Subcutaneous adipose tissue (tissue), 4 donors: ENCODE results near the gene PRPH. TPM values are rescaled to one million over a fixed set of nuclear protein-coding genes. Genes with fewer than 3 reads are reported as not detected.

Experiments used
- CTCF ChIP-seq: fragments of 450-650 bp; IDR thresholded peaks from one replicate; pipeline ENCODE4 v1.5.1; 2016; ENCODE audit warnings: low read depth, mild to moderate bottlenecking, control low read depth, antibody characterized with exemption, moderate library complexity
- total RNA-seq, 4 donors: library from RNA; depleted of rRNA; stranded (reverse); fragments of >200 nt; gene quantifications; one replicate each; pipeline ENCODE4 v1.1.0, GENCODE V29; 2016

Gene PRPH
- total RNA-seq, 4 donors from 2014 or later: 0.19 to 0.88 TPM; not detected in 2

- TF ChIP-seq CTCF: no peak
Measured at GRCh38 chr12:49330631-49331379, 35.9 kb downstream of the PRPH start.

- TF ChIP-seq CTCF: no peak
Measured at GRCh38 chr12:49331380-49332222, 36.7 kb downstream of the PRPH start.

- no peak for TF ChIP-seq CTCF
Measured at GRCh38 chr12:49332441-49332861, 37.5 kb downstream of the PRPH start.

- no peak for TF ChIP-seq CTCF
Measured at GRCh38 chr12:49332891-49333371, 38.0 kb downstream of the PRPH start.

GRCh38 chr12:49334226-49334625 lies 39.3 kb downstream of the PRPH start:
- TF ChIP-seq CTCF: no peak

GRCh38 chr12:49334681-49335080 lies 39.7 kb downstream of the PRPH start:
- no peak for TF ChIP-seq CTCF
